ENCODE measurements around the gene RXRA. TPM values are rescaled to one million over a fixed set of nuclear protein-coding genes. Genes with fewer than 3 reads are reported as not detected.

The RXRA gene
- total and polyA plus RNA-seq, 2 of the 13 experiments (the other 11 are each of a cell fraction or from before 2014, with no cell fraction given) = 18.9 to 29.2 TPM

DNA sequence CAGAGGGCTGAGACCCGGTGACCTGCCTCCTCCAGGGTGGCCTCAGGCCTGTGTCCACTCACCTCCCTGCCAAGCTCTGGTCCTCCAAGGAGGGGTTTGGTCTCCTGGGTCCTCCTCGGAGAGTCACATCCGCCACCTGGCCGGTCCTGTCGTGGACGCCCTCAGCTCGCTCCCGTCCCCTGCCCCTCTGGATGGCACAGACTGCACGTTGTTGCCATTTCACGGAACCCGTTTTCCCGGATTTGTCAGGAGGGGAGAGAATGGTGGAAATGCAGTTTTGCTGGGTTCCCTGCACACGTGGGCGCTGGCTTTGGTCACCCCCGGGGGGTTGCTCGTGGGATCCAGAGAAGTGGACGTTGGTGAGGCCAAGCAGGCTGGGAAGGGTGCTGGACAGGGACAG lies 62.7 kb downstream of the RXRA start:
- Histone ChIP-seq H3K27me3 (ENCODE audit: control insufficient read depth in 1 of 2, insufficient read depth in 2 of 2, low read length in 2 of 2) (no peaks in the 10 kb centered on the region), H3K4me3 (replicated peaks in 1 of 3; ENCODE audit: insufficient read depth in 1 of 3, low read depth in 2 of 3, low read length in 3 of 3) (no peak overlapping the region), H3K36me3 (replicated peaks in 1 of 2; ENCODE audit: control insufficient read depth in 1 of 2, insufficient read depth in 2 of 2, low read length in 2 of 2) (no peaks in the 10 kb centered on the region), H3K9ac (ENCODE audit: insufficient read depth, low read depth, low read length) (no peak overlapping the region), H2AFZ (ENCODE audit: low read length) (no peak overlapping the region), H3K27ac (ENCODE audit: extremely low read length, insufficient read depth, low read length) (no peak overlapping the region), H3K79me2 (ENCODE audit: insufficient read depth, low read length) (peaks cover 63% of the 10 kb centered on the region), H3K4me1 (ENCODE audit: insufficient read depth, low read length) (peaks cover 26% of the 10 kb centered on the region), H3K4me2 (ENCODE audit: low read depth, low read length) (no peak overlapping the region), H3K9me3 (ENCODE audit: low read length) (no peaks in the 10 kb centered on the region), H4K20me1 (ENCODE audit: insufficient read depth, low read length) (peaks cover 78% of the 10 kb centered on the region)
- no peak for DNase-seq (ENCODE audit: low spot score)
- ATAC-seq = no peak
- no peak for FAIRE-seq
- ChIA-PET POLR2A (no interaction called here), CTCF (ENCODE audit: low intra/inter-chr PET ratio, low total read pairs) (no interaction called here)
- no TSS peak for BruUV-seq (replicated peaks)
- 97% methylated on average over 12 of the region's 17 CpGs for WGBS (ENCODE audit: low lambda C conversion rate)
- in situ Hi-C loops (cut with HindIII; ENCODE audit: extremely low pct_ligation_motif_present, low pct_unique_long_range_greater_than_20kb) = no loop called here
- no peak for TF ChIP-seq ONECUT2 (CRISPR knock-in tag; IDR thresholded peaks at IDR 0.05)
- TF ChIP-seq KAT8 (CRISPR knock-in tag; IDR thresholded peaks at IDR 0.05) = no peak
- TF ChIP-seq, protein P1, sequence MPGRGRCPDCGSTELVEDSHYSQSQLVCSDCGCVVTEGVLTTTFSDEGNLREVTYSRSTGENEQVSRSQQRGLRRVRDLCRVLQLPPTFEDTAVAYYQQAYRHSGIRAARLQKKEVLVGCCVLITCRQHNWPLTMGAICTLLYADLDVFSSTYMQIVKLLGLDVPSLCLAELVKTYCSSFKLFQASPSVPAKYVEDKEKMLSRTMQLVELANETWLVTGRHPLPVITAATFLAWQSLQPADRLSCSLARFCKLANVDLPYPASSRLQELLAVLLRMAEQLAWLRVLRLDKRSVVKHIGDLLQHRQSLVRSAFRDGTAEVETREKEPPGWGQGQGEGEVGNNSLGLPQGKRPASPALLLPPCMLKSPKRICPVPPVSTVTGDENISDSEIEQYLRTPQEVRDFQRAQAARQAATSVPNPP (CRISPR knock-in tag; IDR thresholded peaks at IDR 0.05) = no peak
- intact Hi-C loops (cut with micrococcal nuclease; ENCODE audit: unreplicated experiment) = loop anchor here (10.0 kb wide), 1 partner anchor 46 kb away; no protein-coding TSS in a partner anchor

DNA sequence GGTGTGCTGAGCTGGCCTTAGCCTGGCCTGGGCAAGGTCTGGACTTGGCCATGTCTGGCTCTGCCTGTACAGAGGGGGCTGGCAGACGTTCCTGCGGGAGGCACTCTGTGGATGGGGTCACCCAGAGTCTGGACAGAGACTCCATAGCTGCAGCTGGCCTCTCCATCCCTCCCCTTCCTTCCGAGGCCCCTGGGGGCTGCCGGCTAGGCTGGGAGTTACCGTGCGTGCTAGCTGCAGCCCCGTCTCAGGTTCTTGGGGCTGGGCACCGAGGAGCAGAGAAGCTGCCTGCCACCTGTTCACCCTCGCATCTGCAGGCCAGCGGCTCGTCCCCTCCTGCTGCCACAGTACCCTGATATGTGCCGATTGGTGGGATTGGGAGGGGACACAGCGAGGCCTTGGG lies 63.4 kb downstream of the RXRA start:
- no TSS peak for BruUV-seq (replicated peaks)
- intact Hi-C loops (cut with micrococcal nuclease; ENCODE audit: unreplicated experiment) = loop anchor here (10.0 kb wide), 1 partner anchor 45 kb away; no protein-coding TSS in a partner anchor
- no peak overlapping the region for H2AFZ ChIP-seq (ENCODE audit: low read length)
- FAIRE-seq (no peak), ATAC-seq (no peak), DNase-seq (ENCODE audit: low spot score) (no peak)
- H3K9ac ChIP-seq (ENCODE audit: insufficient read depth, low read depth, low read length) = no peak overlapping the region
- ChIA-PET CTCF (ENCODE audit: low intra/inter-chr PET ratio, low total read pairs) (no interaction called here), POLR2A (no interaction called here)
- no peak overlapping the region for H3K27ac ChIP-seq (ENCODE audit: extremely low read length, insufficient read depth, low read length)
- no peak overlapping the region for H3K4me3 ChIP-seq (replicated peaks in 1 of 3; ENCODE audit: insufficient read depth in 1 of 3, low read depth in 2 of 3, low read length in 3 of 3)
- peaks cover 65% of the 10 kb centered on the region for H3K79me2 ChIP-seq (ENCODE audit: insufficient read depth, low read length)
- WGBS (ENCODE audit: low lambda C conversion rate) = 98% methylated on average over 9 of the region's 13 CpGs
- H3K36me3 ChIP-seq (replicated peaks in 1 of 2; ENCODE audit: control insufficient read depth in 1 of 2, insufficient read depth in 2 of 2, low read length in 2 of 2) = no peaks in the 10 kb centered on the region
- H3K4me2 ChIP-seq (ENCODE audit: low read depth, low read length) = no peak overlapping the region
- no peaks in the 10 kb centered on the region for H3K27me3 ChIP-seq (ENCODE audit: control insufficient read depth in 1 of 2, insufficient read depth in 2 of 2, low read length in 2 of 2)
- TF ChIP-seq ISL2 (CRISPR knock-in tag; IDR thresholded peaks at IDR 0.05) (no peak), PCBP1 (IDR thresholded peaks at IDR 0.05; ENCODE audit: borderline replicate concordance, low read depth, low read length) (0 out of 2 replicates have a peak, but pooled peaks have one; percentile 17)
- in situ Hi-C loops (cut with HindIII; ENCODE audit: extremely low pct_ligation_motif_present, low pct_unique_long_range_greater_than_20kb) = no loop called here
- peaks cover 80% of the 10 kb centered on the region for H4K20me1 ChIP-seq (ENCODE audit: insufficient read depth, low read length)
- H3K4me1 ChIP-seq (ENCODE audit: insufficient read depth, low read length) = peaks cover 26% of the 10 kb centered on the region
- no peaks in the 10 kb centered on the region for H3K9me3 ChIP-seq (ENCODE audit: low read length)
